ENCODE measurements around the gene CTLA4.

The CTLA4 gene

DNA sequence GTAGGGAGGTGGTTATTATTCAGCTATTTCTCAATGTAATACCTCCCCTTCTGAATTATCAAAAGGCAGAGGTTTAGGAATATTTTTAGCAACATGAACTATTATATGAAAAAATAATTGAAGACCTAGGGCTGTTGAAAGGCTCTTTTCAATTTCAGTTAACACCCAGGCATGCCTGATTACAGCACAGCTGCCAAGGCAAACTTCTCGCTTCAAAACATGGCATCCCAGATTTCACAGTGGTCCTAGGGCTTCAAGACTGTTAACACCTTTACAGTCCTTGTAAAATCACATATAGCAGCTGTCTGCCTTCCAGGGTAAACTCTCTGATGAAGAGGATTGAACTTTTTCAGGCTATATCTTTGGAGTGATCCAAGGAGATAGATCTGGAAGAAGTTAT lies 23.2 kb downstream of the CTLA4 start:
- FAIRE-seq, result no peak
- TF ChIP-seq POLR2A (IDR thresholded peaks at IDR 0.05; ENCODE audit: low read depth, low read length), result no peak

DNA sequence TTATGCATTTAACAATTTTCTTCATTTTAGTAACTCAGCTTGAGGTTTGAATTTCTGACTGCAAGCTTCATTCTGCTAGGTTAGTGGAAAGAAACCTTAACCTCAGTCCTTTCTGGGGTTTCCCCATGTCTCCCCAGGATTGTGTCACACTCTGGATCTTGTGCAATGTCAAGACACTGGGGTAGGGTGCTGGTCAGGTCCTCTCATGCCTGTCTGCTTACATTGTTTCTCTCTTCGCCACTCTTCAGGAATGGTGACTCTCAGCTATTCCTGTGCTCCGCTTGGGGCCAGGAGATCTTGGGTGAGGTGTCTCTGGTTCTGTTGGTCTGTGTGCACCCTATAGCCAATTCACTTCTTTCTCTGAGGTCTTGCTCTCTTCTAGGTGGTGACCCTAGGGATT lies 23.9 kb downstream of the CTLA4 start:
- FAIRE-seq (no peak), DNase-seq (ENCODE audit: insufficient read length, low spot score) (no peak)
- no peak for TF ChIP-seq POLR2A (IDR thresholded peaks at IDR 0.05; ENCODE audit: low read depth, low read length)

More for the DNA sequence above, 23.2 kb downstream of the CTLA4 start:
- DNase-seq (ENCODE audit: insufficient read length, low spot score), result no peak

DNA sequence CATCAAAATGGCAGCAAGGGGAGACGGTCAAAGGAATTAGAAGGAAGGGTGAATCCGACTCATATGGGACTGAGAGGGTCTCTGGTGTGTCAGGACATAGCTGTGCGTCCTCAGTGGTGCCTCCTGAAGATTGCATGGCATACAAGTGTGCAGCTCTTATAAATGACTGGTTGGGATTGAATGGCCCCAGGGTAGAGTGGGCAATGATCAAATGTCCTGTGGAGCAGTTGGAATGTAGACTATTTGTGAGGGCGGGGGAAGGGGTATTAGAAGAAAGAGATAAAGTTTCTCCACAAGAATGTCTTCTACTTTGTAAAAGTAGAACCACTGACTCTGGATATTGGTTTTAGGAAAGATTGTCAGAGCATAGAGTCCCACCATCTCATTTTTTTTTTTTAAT lies 24.6 kb downstream of the CTLA4 start:
- no peak for DNase-seq (ENCODE audit: insufficient read length, low spot score)
- no peak for FAIRE-seq
- TF ChIP-seq POLR2A (IDR thresholded peaks at IDR 0.05; ENCODE audit: low read depth, low read length), result no peak

DNA sequence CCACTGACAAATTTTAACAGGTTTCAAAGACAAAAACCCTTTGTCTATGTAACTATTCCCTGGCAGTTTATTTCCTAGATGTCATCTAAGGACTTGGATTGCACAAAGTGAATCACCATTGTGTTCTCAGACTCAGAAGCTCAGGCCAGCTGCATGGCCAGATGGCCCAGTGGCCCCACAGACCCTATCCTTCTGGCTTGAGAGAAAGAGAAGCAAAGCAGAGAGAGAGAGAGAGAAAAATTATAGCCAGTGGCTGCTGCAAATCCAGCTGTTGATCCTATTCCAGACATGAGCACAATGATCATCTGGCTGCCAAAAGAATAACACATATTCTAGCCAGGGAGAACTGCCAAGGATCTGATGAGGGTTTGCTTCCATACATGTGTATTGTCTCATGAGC lies 25.8 kb downstream of the CTLA4 start:
- no peak for TF ChIP-seq POLR2A (IDR thresholded peaks at IDR 0.05; ENCODE audit: low read depth, low read length)
- no peak for DNase-seq (ENCODE audit: insufficient read length, low spot score)
- no peak for FAIRE-seq

DNA sequence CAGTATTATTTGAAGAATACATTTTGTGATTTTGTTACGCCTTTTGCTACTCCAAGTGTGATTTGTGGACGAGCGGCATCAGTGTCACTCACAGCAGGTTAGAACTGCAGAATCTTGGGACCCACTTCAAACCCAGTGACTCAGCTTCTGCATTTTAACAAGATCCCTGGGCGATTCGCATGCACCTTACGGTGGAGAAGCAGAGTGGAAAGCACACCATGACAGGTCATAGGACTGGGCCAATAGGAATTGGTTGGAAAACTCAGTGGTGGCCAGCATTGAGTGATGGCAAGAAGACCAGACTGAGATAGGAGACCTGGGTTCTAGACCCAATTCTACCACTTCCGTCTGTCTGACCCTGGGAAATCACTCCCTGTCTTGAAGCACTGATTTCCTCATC lies 26.3 kb downstream of the CTLA4 start:
- no peak for DNase-seq (ENCODE audit: insufficient read length, low spot score)
- FAIRE-seq, result no peak
- no peak for TF ChIP-seq POLR2A (IDR thresholded peaks at IDR 0.05; ENCODE audit: low read depth, low read length)

DNA sequence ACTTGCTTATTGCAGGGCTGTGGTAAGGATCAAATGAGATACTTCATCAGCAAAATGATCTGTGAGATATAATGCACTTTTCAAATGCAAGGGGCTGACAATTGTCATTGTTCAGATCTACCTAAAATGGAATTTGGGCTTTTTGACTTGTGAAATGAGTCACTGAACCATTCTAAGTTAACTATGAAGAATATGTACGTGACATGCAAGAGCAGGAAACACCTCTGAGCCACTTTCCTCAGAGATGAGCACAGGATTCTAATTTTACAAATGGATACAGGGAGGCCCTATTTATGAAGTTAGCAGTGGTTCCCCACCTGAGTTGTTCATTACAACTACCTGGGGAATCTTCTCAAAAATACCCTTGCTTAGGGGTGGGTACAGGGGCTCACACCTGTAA lies 26.7 kb downstream of the CTLA4 start:
- no peak for TF ChIP-seq POLR2A (IDR thresholded peaks at IDR 0.05; ENCODE audit: low read depth, low read length)
- no peak for FAIRE-seq

DNA sequence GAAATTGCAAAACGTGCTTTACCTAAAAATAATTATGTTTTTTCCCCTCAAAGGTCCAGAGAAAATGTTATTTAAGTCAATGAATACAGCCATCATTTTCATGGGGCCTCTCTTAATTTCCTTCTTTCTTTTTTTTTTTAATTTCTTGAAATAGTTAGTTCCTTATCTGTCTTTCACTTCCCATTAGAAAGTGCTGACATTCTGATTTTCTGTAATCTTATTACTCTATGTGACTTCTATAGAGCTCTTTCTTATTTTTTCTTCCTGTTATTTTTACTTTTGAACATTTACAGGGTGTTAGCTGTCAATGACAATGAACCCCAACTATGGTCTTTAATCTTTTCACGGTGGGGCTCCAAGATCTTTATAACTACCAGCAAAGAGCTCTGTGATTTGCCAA lies 30.0 kb downstream of the CTLA4 start:
- DNase-seq (ENCODE audit: insufficient read length, low spot score) (no peak), FAIRE-seq (no peak)
- no peak for TF ChIP-seq POLR2A (IDR thresholded peaks at IDR 0.05; ENCODE audit: low read depth, low read length)

More for the DNA sequence above, 26.7 kb downstream of the CTLA4 start:
- DNase-seq (ENCODE audit: insufficient read length, low spot score), result no peak

DNA sequence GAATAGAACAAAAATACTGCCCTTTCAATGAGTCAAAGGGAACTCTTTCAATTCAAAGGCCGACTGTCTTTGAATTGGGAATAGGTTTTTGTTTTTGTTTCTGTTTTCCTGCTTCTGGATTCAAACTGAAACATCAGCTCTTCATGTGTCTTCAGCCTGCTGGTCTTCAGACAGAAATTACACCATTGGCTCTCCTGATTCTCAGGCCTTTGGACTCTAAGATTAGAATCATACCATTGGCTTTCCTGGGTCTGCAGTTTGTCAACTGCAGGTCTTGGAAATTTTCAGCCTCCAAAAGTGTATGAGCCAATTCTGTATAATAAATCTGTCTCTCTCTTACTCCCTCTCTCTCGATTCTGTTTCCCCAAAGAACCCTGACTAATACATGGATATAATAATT lies 31.1 kb downstream of the CTLA4 start:
- FAIRE-seq (no peak), DNase-seq (ENCODE audit: insufficient read length, low spot score) (no peak)
- no peak for TF ChIP-seq POLR2A (IDR thresholded peaks at IDR 0.05; ENCODE audit: low read depth, low read length)

DNA sequence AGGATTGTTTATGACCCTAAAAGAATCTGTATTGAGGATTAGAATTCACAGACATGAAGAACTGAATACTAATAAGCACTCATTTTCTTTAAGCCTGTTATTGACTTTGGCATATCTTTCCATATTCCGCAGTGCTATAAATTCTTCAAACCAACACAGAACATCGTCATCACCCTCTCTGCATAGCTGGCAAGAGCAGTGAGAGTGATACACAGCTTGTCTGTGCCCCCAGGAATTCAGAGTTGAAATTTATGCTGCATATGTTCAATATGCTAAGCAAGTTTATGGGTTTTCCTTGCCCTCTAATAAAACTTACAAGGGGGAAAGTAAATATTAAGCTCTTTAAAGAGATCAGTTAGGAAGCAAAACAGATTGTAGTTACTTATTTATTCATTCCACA lies 32.7 kb downstream of the CTLA4 start:
- no peak for TF ChIP-seq POLR2A (IDR thresholded peaks at IDR 0.05; ENCODE audit: low read depth, low read length)
- FAIRE-seq (no peak), DNase-seq (ENCODE audit: insufficient read length, low spot score) (no peak)

DNA sequence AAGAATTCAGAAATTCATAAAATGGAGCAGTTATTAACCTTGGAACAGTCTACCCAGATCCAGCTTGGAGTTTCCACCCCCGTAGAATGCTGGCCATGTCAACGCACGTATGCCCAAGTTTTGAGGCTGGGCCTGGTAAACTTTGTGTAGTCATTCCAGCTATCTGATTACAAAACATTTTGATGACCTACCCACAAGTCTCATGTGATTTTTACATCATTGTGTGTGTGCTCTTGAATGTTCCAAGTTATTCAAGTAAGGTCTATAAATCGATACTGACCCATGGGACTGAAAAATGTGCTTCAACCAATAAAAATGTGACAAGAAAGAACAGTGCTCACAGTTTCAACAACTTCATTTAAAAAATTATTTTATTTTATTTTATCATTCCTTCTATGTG lies 36.5 kb downstream of the CTLA4 start:
- no peak for FAIRE-seq
- DNase-seq (ENCODE audit: insufficient read length, low spot score), result no peak
- no peak for TF ChIP-seq POLR2A (IDR thresholded peaks at IDR 0.05; ENCODE audit: low read depth, low read length)

DNA sequence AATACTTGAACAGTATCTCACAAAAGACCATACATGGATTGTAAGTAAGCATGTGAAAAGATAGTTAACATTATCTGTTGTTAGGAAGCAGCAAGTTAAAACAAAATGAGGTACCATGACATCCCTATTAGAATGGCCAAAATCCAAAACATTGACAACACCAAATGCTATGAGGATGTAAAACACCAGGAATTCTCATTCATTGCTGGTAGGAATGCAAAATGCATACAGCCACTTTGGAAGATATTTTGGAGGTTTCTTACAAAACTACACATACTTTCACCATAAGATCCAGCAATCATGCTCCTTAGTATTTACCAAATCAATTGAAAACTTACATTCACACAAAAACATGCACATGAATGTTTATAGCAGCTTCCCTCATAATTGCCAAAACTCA lies 38.1 kb downstream of the CTLA4 start:
- no peak for DNase-seq (ENCODE audit: insufficient read length, low spot score)
- peak; percentile 36 for FAIRE-seq
- no peak for TF ChIP-seq POLR2A (IDR thresholded peaks at IDR 0.05; ENCODE audit: low read depth, low read length)

DNA sequence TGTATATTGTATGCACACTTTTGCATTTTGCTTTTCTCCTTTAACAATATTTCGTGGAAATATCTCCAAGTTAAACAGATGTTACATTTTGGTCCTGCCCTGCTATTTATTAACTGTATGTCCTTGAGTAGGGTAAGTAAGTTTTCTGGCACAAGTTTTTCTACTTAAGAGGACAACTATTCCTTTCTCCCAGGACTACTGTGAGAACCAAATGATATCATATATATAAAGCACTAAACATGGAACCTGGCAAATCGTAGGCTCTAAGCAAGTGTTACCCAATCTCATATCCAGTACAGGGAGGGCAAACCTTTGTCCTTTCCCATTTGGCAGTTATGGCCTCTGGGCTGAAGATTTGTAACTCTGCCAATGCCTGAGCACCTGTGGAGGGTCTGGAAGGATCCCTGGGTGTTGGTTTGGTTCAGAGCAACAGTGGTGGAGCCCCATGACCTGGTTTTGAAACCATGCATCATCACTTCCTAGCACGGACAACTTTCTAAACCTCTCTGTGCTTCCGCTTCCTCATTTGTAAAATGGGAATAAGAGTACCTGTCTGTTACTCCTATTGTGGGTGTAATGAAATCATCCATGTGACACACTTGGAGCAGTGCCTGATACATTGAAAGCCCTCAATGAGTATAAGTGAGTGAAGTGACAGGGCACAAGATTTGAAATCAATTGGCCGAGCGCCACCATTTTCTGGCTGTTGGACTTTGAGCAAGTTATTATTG lies 40.7 kb downstream of the CTLA4 start:
- DNase-seq (ENCODE audit: insufficient read length, low spot score), result no peak
- no peak for TF ChIP-seq POLR2A (IDR thresholded peaks at IDR 0.05; ENCODE audit: low read depth, low read length)
- FAIRE-seq, result no peak

DNA sequence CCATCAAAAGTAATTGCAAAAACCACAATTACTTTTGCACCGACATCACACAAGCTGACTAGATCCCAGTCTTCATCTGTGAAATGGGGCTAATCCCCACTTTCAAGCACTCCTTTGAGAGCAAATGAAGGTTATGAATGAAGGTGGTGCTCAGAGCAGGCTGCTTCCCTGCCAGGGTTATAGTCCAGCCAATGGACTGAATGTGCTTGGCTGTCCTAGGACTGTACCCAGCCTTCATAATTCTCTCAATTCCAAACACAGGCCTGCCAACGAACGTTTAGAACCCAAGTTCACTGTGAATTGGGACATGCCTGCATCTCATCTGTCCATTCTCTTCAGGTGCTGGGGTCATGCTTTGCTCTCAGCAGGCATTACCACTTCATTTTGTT lies 41.2 kb downstream of the CTLA4 start:
- DNase-seq (ENCODE audit: insufficient read length, low spot score), result no peak
- no peak for FAIRE-seq
- no peak for TF ChIP-seq POLR2A (IDR thresholded peaks at IDR 0.05; ENCODE audit: low read depth, low read length)

DNA sequence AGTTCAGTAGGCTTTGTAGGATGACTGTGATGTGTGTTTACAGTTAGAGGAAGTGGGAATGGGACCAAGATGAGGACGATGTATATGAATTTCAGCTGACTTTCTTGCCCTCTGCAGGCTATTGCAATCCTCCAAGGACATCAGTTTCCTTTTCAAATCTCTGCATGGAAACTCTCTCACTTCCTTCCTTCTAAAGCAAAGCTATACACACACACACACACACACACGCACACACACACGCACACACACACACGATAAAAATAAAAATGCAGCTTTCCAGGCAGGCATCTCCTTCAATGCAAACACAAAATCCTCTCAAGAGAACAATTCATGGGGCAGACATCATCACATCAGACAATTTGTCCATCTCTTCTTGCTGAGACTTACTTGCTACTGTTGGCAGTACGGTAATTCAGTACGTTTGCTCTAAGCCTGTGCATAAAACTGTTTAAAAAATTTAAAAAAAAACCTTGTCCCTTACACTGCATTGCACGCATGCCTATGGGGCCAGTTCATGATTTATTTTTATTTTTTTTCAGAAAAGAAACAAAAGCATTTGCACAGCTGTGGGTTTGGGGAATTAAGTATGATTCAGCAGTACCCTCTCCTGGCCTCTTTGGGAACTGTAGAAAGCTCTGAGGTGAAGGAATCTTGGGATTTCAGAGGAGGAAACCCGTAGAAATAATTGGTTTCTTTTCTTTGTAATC lies 41.8 kb downstream of the CTLA4 start:
- FAIRE-seq (peak; percentile 91), DNase-seq (ENCODE audit: insufficient read length, low spot score) (peak; percentile 35)
- TF ChIP-seq POLR2A (IDR thresholded peaks at IDR 0.05; ENCODE audit: low read depth, low read length), result no peak

DNA sequence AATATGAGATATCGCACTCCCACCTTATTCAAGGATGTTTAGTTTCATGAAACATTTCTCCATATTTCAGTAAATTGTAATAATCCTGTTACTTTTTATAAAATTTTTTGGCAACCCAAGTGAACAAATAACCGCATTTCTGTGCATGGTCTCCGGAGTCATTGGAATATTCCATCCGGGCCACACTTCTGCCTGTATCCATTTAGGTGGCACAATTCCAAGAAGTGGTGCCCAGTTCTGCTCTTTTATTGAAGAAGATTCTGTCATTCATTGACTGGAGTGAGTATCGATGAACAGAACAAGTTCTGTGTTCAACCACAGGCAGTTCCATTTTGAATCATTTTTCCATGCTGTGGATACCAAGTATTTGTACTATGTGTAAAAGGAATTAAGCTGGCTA lies 42.4 kb downstream of the CTLA4 start:
- no peak for TF ChIP-seq POLR2A (IDR thresholded peaks at IDR 0.05; ENCODE audit: low read depth, low read length)
- DNase-seq (ENCODE audit: insufficient read length, low spot score), result no peak
- peak; percentile 86 for FAIRE-seq

Data from H54 (cell line).